ENCODE results near the gene PRICKLE2. TPM values are rescaled to one million over a fixed set of nuclear protein-coding genes. Genes with fewer than 3 reads are reported as not detected.

Gene PRICKLE2
- polyA plus RNA-seq, 3 donors: not detected

DNA sequence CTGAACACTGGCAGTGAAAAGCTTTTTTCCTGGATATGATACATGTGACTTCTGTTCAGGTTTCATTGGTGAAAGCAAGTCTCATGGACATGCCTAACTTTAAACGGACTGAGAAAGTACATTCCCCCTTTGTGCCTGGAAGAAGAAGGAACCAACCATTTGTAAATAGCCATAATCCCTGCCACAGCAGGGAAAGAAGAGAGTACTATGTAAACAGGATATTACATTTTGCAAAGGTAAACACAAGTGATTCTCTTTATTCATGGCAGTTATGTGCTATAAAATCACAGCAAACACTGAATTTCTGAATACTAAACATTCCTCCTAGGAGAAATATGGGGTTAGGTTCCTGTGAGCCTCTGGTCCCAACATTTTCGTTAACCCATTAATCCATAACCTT lies 46.8 kb downstream of the PRICKLE2 start:
- no CpG with 5 or more reads among the region's 2 CpGs for WGBS (ENCODE audit: insufficient coverage)
- no peaks in the 10 kb centered on the region for H3K27me3 ChIP-seq (ENCODE audit: control insufficient read depth in 2 of 2, insufficient read depth in 2 of 2, low read length in 2 of 2)
- H3K4me3 Mint-ChIP-seq: no peak overlapping the region

DNA sequence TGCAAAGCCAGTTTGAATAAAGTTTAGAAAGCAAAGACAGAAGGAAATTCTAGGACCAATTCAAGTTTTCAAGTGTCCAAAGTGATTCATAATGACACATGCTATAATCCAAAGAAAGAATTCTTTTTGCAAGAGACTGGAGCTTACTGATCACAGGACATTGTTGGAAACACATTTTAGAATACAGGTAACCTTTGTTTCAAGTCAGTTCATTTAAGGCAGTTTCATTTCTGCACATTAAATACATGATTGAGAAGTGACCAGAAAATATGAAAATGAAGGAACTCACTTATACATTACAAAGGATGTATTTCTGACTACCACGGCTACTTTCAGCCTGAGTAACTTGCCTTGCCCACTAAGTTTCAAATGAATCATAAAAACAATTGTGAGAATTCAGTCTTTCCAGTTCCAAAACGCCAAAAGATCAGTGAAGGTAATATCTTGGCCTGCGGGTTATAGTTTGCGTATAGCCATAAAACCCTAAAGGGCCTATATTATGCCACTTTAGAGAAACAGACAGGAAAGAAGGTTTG lies 48.7 kb downstream of the PRICKLE2 start:
- WGBS (ENCODE audit: insufficient coverage): 76% methylated on average over 3 of the region's 4 CpGs
- Histone ChIP-seq H2AFZ (ENCODE audit: insufficient read depth, low read depth, low read length, poor library complexity, severe bottlenecking) (no peak overlapping the region), H3K4me2 (replicated peaks; ENCODE audit: extremely low read depth, low read length, poor library complexity, severe bottlenecking) (no peak overlapping the region), H4K20me1 (ENCODE audit: insufficient read depth, low read length) (no peaks in the 10 kb centered on the region), H3K4me3 (replicated peaks in 1 of 3; ENCODE audit: low read depth in 2 of 3, low read length in 3 of 3) (no peak overlapping the region), H3K9me3 (replicated peaks in 1 of 2; ENCODE audit: control insufficient read depth in 1 of 2, insufficient read depth in 1 of 2, low read length in 2 of 2) (no peaks in the 10 kb centered on the region), H3K27ac (ENCODE audit: low read depth in 1 of 2, low read length in 2 of 2) (no peak overlapping the region), H3K27me3 (ENCODE audit: control insufficient read depth in 2 of 2, insufficient read depth in 2 of 2, low read length in 2 of 2) (no peaks in the 10 kb centered on the region), H3K4me1 (ENCODE audit: control insufficient read depth in 1 of 2, insufficient read depth in 2 of 2, low read length in 2 of 2) (no peaks in the 10 kb centered on the region), H3K79me2 (ENCODE audit: insufficient read depth, low read length) (no peaks in the 10 kb centered on the region), H3K36me3 (replicated peaks in 1 of 2; ENCODE audit: control insufficient read depth in 1 of 2, insufficient read depth in 2 of 2, low read length in 2 of 2) (no peaks in the 10 kb centered on the region), H3K9ac (ENCODE audit: insufficient read depth, low read length, poor library complexity, severe bottlenecking) (no peak overlapping the region)
- no peak for DNase-seq
- Mint-ChIP-seq H3K4me1 (no peaks in the 10 kb centered on the region), H3K27me3 (ENCODE audit: low read depth in 3 of 3) (peaks cover 0 to 2% (median 1%) of the 10 kb centered on the region in 3 donors), H3K36me3 (no peaks in the 10 kb centered on the region), H3K4me3 (no peak overlapping the region), H3K27ac (no peak overlapping the region), H3K9me3 (peaks cover 0 to 4% (median 2%) of the 10 kb centered on the region in 7 donors)
- TF ChIP-seq, protein P1, sequence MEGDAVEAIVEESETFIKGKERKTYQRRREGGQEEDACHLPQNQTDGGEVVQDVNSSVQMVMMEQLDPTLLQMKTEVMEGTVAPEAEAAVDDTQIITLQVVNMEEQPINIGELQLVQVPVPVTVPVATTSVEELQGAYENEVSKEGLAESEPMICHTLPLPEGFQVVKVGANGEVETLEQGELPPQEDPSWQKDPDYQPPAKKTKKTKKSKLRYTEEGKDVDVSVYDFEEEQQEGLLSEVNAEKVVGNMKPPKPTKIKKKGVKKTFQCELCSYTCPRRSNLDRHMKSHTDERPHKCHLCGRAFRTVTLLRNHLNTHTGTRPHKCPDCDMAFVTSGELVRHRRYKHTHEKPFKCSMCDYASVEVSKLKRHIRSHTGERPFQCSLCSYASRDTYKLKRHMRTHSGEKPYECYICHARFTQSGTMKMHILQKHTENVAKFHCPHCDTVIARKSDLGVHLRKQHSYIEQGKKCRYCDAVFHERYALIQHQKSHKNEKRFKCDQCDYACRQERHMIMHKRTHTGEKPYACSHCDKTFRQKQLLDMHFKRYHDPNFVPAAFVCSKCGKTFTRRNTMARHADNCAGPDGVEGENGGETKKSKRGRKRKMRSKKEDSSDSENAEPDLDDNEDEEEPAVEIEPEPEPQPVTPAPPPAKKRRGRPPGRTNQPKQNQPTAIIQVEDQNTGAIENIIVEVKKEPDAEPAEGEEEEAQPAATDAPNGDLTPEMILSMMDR (IDR thresholded peaks at IDR 0.05): no peak
- intact Hi-C loops (cut with micrococcal nuclease): no loop called here

More for the DNA sequence above, 46.8 kb downstream of the PRICKLE2 start:
- H3K4me1 ChIP-seq (ENCODE audit: control insufficient read depth in 1 of 2, insufficient read depth in 2 of 2, low read length in 2 of 2): no peaks in the 10 kb centered on the region
- H3K36me3 ChIP-seq (replicated peaks in 1 of 2; ENCODE audit: control insufficient read depth in 1 of 2, insufficient read depth in 2 of 2, low read length in 2 of 2): no peaks in the 10 kb centered on the region
- no peak overlapping the region for H3K4me2 ChIP-seq (replicated peaks; ENCODE audit: extremely low read depth, low read length, poor library complexity, severe bottlenecking)
- intact Hi-C loops (cut with micrococcal nuclease): no loop called here
- H3K36me3 Mint-ChIP-seq: no peaks in the 10 kb centered on the region
- no peak overlapping the region for H3K9ac ChIP-seq (ENCODE audit: insufficient read depth, low read length, poor library complexity, severe bottlenecking)
- no peaks in the 10 kb centered on the region for H3K9me3 ChIP-seq (replicated peaks in 1 of 2; ENCODE audit: control insufficient read depth in 1 of 2, insufficient read depth in 1 of 2, low read length in 2 of 2)
- no peaks in the 10 kb centered on the region for H3K79me2 ChIP-seq (ENCODE audit: insufficient read depth, low read length)
- H4K20me1 ChIP-seq (ENCODE audit: insufficient read depth, low read length): no peaks in the 10 kb centered on the region
- H3K4me1 Mint-ChIP-seq: no peaks in the 10 kb centered on the region
- no peak overlapping the region for H3K27ac Mint-ChIP-seq
- peaks cover 0 to 2% (median 1%) of the 10 kb centered on the region in 3 donors for H3K27me3 Mint-ChIP-seq (ENCODE audit: low read depth in 3 of 3)
- H3K9me3 Mint-ChIP-seq: peaks cover 0 to 4% (median 2%) of the 10 kb centered on the region in 7 donors
- no peak for DNase-seq
- TF ChIP-seq, protein P1 (IDR thresholded peaks at IDR 0.05): no peak
- no peak overlapping the region for H2AFZ ChIP-seq (ENCODE audit: insufficient read depth, low read depth, low read length, poor library complexity, severe bottlenecking)
- H3K4me3 ChIP-seq (replicated peaks in 1 of 3; ENCODE audit: low read depth in 2 of 3, low read length in 3 of 3): no peak overlapping the region
- H3K27ac ChIP-seq (ENCODE audit: low read depth in 1 of 2, low read length in 2 of 2): no peak overlapping the region

Measured in CD14-positive monocyte (primary cell).